NCI-H510A (cell line): ENCODE data around the gene EHBP1.
A peak's percentile ranks its signal among the peaks of the same experiment; 100 is the strongest.

Experiments
- DNase-seq: peaks from one replicate; lab custom pipeline; 2025; lab: John Stamatoyannopoulos, UW

The EHBP1 gene

GRCh38 chr2:62785216-62785615, 79.7 kb downstream of the EHBP1 start:
- no peak for DNase-seq

GRCh38 chr2:62785810-62786597, 80.5 kb downstream of the EHBP1 start:
- DNase-seq: no peak

GRCh38 chr2:62787386-62787785, 81.9 kb downstream of the EHBP1 start:
- peak; percentile 11 for DNase-seq

GRCh38 chr2:62789518-62789917, 84.0 kb downstream of the EHBP1 start:
- DNase-seq: no peak

- no peak for DNase-seq
Observed at GRCh38 chr2:62789918-62790317, 84.4 kb downstream of the EHBP1 start.

- no peak for DNase-seq
Observed at GRCh38 chr2:62792408-62792807, 86.9 kb downstream of the EHBP1 start.

- no peak for DNase-seq
Observed at GRCh38 chr2:62793213-62793612, 87.7 kb downstream of the EHBP1 start.

- no peak for DNase-seq
Observed at GRCh38 chr2:62794791-62795190, 89.3 kb downstream of the EHBP1 start.

- DNase-seq: no peak
Observed at GRCh38 chr2:62795341-62795740, 89.8 kb downstream of the EHBP1 start.

GRCh38 chr2:62797107-62797506, 91.6 kb downstream of the EHBP1 start:
- DNase-seq: no peak

GRCh38 chr2:62800618-62801017, 95.1 kb downstream of the EHBP1 start:
- DNase-seq: no peak

GRCh38 chr2:62801110-62801509, 95.6 kb downstream of the EHBP1 start:
- no peak for DNase-seq

- no peak for DNase-seq
Observed at GRCh38 chr2:62801814-62802523, 96.5 kb downstream of the EHBP1 start.

GRCh38 chr2:62803961-62804360, 98.4 kb downstream of the EHBP1 start:
- no peak for DNase-seq

- no peak for DNase-seq
Observed at GRCh38 chr2:62806231-62806630, 100.7 kb downstream of the EHBP1 start.

- no peak for DNase-seq
Observed at GRCh38 chr2:62808554-62808953, 103.0 kb downstream of the EHBP1 start.

GRCh38 chr2:62811086-62811485, 105.6 kb downstream of the EHBP1 start:
- no peak for DNase-seq

GRCh38 chr2:62811972-62812371, 106.5 kb downstream of the EHBP1 start:
- no peak for DNase-seq

GRCh38 chr2:62812921-62813825, 107.7 kb downstream of the EHBP1 start:
- no peak for DNase-seq

- no peak for DNase-seq
Observed at GRCh38 chr2:62814123-62814522, 108.6 kb downstream of the EHBP1 start.

- no peak for DNase-seq
Observed at GRCh38 chr2:62817348-62817747, 111.8 kb downstream of the EHBP1 start.

- no peak for DNase-seq
Observed at GRCh38 chr2:62817995-62818713, 112.6 kb downstream of the EHBP1 start.
